Astrocyte (in vitro differentiated cells and primary cell): ENCODE data around the gene TIPRL.

ENCODE experiments used
- EZH2 ChIP-seq: IDR thresholded peaks from 2 replicates; pipeline ENCODE4 v1.6.1; 2012; ENCODE audit warnings: mild to moderate bottlenecking, low read length, inconsistent platforms; ENCODE audit not compliant: insufficient read depth
- TF ChIP-seq, protein P1 (sequence below): IDR thresholded peaks from 2 replicates; pipeline ENCODE4 v1.5.1; 2011; ENCODE audit warnings: low read depth, mild to moderate bottlenecking, inconsistent platforms, low read length, moderate library complexity; ENCODE audit not compliant: insufficient read depth

DNA sequence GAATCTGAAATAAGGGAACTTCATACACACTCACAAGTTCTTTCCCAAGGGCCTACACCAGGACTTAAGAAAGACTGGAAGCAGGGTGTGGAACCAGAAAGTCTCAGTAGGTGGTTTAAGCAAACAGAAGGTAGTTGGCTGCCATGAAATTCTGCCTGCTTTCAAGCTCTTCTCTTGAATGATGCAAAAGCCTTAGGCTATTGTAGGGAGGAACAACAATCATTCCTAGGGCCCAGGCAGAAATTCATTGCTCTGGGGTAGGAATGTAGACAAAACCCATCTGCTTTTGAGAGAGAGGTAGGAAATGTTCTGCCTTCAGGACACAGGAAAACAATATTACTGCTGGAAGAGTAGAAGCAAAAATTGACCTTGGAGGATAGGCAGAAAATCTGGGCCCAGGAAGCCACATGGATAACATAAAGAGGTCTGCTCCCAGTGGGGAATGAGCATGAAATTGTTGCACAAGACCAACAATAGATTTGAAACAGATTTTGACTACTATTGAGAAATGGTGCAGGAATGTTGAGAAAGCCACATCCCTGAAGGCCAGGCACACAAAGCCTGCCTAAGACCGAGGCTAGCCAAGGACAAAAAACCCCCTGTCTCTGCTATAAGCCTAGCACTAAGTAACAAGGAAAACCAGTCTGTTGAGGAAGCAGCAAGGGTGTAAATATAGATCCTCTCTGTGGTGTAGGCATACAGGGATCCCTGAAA, 24.3 kb downstream of the TIPRL start:
- TF ChIP-seq, protein P1, sequence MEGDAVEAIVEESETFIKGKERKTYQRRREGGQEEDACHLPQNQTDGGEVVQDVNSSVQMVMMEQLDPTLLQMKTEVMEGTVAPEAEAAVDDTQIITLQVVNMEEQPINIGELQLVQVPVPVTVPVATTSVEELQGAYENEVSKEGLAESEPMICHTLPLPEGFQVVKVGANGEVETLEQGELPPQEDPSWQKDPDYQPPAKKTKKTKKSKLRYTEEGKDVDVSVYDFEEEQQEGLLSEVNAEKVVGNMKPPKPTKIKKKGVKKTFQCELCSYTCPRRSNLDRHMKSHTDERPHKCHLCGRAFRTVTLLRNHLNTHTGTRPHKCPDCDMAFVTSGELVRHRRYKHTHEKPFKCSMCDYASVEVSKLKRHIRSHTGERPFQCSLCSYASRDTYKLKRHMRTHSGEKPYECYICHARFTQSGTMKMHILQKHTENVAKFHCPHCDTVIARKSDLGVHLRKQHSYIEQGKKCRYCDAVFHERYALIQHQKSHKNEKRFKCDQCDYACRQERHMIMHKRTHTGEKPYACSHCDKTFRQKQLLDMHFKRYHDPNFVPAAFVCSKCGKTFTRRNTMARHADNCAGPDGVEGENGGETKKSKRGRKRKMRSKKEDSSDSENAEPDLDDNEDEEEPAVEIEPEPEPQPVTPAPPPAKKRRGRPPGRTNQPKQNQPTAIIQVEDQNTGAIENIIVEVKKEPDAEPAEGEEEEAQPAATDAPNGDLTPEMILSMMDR = no peak
- no peak for TF ChIP-seq EZH2
